SU-DHL-6 (cell line): ENCODE measurements around the gene ST3GAL3.

Experiments used
- EZH2phosphoT487 ChIP-seq: fragments of 200-600 bp; sonication (generic), shearing (Covaris generic); conservative IDR thresholded peaks from 2 replicates; pipeline ENCODE4 v1.6.1; 2018; ENCODE audit warnings: mild to moderate bottlenecking, antibody characterized with exemption, low read length, moderate library complexity, mixed read lengths
- TF ChIP-seq, protein P1 (sequence below): fragments of 200-600 bp; sonication (generic); IDR thresholded peaks from one replicate; pipeline ENCODE4 v1.5.1; 2017; ENCODE audit warnings: antibody characterized with exemption, mild to moderate bottlenecking, low read length, moderate library complexity; ENCODE audit not compliant: insufficient read depth, poor library complexity, severe bottlenecking

GRCh38 chr1:43973981-43974442 is 266.7 kb downstream of the ST3GAL3 start:
- TF ChIP-seq, protein P1, sequence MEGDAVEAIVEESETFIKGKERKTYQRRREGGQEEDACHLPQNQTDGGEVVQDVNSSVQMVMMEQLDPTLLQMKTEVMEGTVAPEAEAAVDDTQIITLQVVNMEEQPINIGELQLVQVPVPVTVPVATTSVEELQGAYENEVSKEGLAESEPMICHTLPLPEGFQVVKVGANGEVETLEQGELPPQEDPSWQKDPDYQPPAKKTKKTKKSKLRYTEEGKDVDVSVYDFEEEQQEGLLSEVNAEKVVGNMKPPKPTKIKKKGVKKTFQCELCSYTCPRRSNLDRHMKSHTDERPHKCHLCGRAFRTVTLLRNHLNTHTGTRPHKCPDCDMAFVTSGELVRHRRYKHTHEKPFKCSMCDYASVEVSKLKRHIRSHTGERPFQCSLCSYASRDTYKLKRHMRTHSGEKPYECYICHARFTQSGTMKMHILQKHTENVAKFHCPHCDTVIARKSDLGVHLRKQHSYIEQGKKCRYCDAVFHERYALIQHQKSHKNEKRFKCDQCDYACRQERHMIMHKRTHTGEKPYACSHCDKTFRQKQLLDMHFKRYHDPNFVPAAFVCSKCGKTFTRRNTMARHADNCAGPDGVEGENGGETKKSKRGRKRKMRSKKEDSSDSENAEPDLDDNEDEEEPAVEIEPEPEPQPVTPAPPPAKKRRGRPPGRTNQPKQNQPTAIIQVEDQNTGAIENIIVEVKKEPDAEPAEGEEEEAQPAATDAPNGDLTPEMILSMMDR = no peak
- TF ChIP-seq EZH2phosphoT487 = no peak
